Neuronal stem cell (in vitro differentiated cells): Measurements from ENCODE around the gene STYX.
"Not testable (repeated sequence)": the region's sequence is repeated elsewhere in the genome, so short reads cannot be mapped to it uniquely, and the experiment has no call there.

Experiments
- DNase-seq: peaks from one replicate; pipeline ENCODE4 v3.0.0-alpha.2; 2013; ENCODE audit warnings: low spot score
- H2AFZ ChIP-seq: one replicate; pipeline ENCODE4 v1.6.1; 2013; ENCODE audit warnings: mild to moderate bottlenecking, low read length, inconsistent platforms
- H2AK5ac ChIP-seq: 2 replicates; pipeline ENCODE4 v1.6.1; 2013; ENCODE audit warnings: low read depth, mild to moderate bottlenecking, inconsistent platforms, low read length, moderate library complexity, mixed read lengths
- H2BK120ac ChIP-seq: 2 replicates; pipeline ENCODE4 v1.6.1; 2013; ENCODE audit warnings: low read depth, mild to moderate bottlenecking, inconsistent platforms, low read length, moderate library complexity, mixed read lengths
- H2BK12ac ChIP-seq: one replicate; pipeline ENCODE4 v1.6.1; 2013; ENCODE audit warnings: low read length, inconsistent platforms
- H2BK15ac ChIP-seq: 2 replicates; pipeline ENCODE4 v1.6.1; 2013; ENCODE audit warnings: mild to moderate bottlenecking, low read length, inconsistent platforms, mixed read lengths
- H2BK5ac ChIP-seq: one replicate; pipeline ENCODE4 v1.6.1; 2013; ENCODE audit warnings: inconsistent platforms, mild to moderate bottlenecking, low read length, moderate library complexity
- H3K14ac ChIP-seq: one replicate; pipeline ENCODE4 v1.6.1; 2013; ENCODE audit warnings: low read length, inconsistent platforms
- H3K18ac ChIP-seq: 2 replicates; pipeline ENCODE4 v1.6.1; 2013; ENCODE audit warnings: low read length, inconsistent platforms
- H3K23ac ChIP-seq: 2 replicates; pipeline ENCODE4 v1.6.1; 2013; ENCODE audit warnings: low read depth, mild to moderate bottlenecking, mixed read lengths, low read length, inconsistent platforms; ENCODE audit not compliant: poor library complexity
- H3K27ac ChIP-seq: replicated peaks from 3 replicates; pipeline ENCODE4 v1.5.1; 2013; ENCODE audit warnings: low read length, inconsistent platforms
- H3K27me3 ChIP-seq, 3 experiments: 2 replicates each; pipeline ENCODE4 v1.6.1; 2013; ENCODE audit warnings: low read length in 3 of 3, mild to moderate bottlenecking in 2 of 3, inconsistent platforms in 1 of 3, low read depth in 1 of 3, mixed read lengths in 1 of 3, moderate library complexity in 1 of 3; ENCODE audit not compliant: control insufficient read depth in 3 of 3, insufficient read depth in 3 of 3
- H3K36me3 ChIP-seq, 2 donors: replicated peaks in 1 of 2; 2 replicates each; pipeline ENCODE4 v1.6.1; 2013; ENCODE audit warnings: low read length in 2 of 2; ENCODE audit not compliant: control insufficient read depth in 2 of 2, insufficient read depth in 2 of 2
- H3K4ac ChIP-seq: 2 replicates; pipeline ENCODE4 v1.6.1; 2013; ENCODE audit warnings: inconsistent platforms, mild to moderate bottlenecking, low read length, moderate library complexity
- H3K4me1 ChIP-seq, 2 donors: 1 replicate in 1 of 2; 2 replicates in 1 of 2; pipeline ENCODE4 v1.6.1; 2013; ENCODE audit warnings: low read length in 2 of 2, low read depth in 1 of 2; ENCODE audit not compliant: control insufficient read depth in 2 of 2, insufficient read depth in 1 of 2
- H3K4me2 ChIP-seq: one replicate; pipeline ENCODE4 v1.6.1; 2013; ENCODE audit warnings: mild to moderate bottlenecking, low read length, inconsistent platforms; ENCODE audit not compliant: insufficient read depth, poor library complexity, severe bottlenecking
- H3K4me3 ChIP-seq, 2 donors: 2 replicates each; pipeline ENCODE4 v1.5.1; 2013; ENCODE audit warnings: low read length in 2 of 2, mild to moderate bottlenecking in 2 of 2, inconsistent platforms in 1 of 2, moderate library complexity in 1 of 2
- H3K79me1 ChIP-seq: one replicate; pipeline ENCODE4 v1.6.1; 2013; ENCODE audit warnings: low read depth, mild to moderate bottlenecking, inconsistent platforms, low read length, moderate library complexity
- H3K9ac ChIP-seq: one replicate; pipeline ENCODE4 v1.6.1; 2013; ENCODE audit warnings: mild to moderate bottlenecking, low read depth, low read length, inconsistent platforms; ENCODE audit not compliant: poor library complexity
- H3K9me3 ChIP-seq, 2 donors: replicated peaks in 1 of 2; 2 replicates each; pipeline versions ENCODE3 to v1.6.1; 2013; ENCODE audit warnings: low read length in 2 of 2, mild to moderate bottlenecking in 2 of 2, inconsistent platforms in 1 of 2, low read depth in 1 of 2, mixed read lengths in 1 of 2, moderate library complexity in 1 of 2; ENCODE audit not compliant: control insufficient read depth in 2 of 2, insufficient read depth in 1 of 2
- H4K8ac ChIP-seq: one replicate; pipeline ENCODE4 v1.6.1; 2013; ENCODE audit warnings: low read depth, mild to moderate bottlenecking, inconsistent platforms, low read length, moderate library complexity
- H4K91ac ChIP-seq: one replicate; pipeline ENCODE4 v1.6.1; 2013; ENCODE audit warnings: low read length, low read depth, mild to moderate bottlenecking, inconsistent platforms; ENCODE audit not compliant: poor library complexity
- WGBS, 2 donors: extraction: QIAGEN DNeasy Blood & Tissue Kit; methylation state at CpG; one replicate each; pipeline ENCODE4 v1.1.7; 2013; ENCODE audit warnings: missing lambda C conversion rate in 2 of 2, mixed read lengths in 1 of 2; ENCODE audit not compliant: insufficient read length in 2 of 2, insufficient replicate concordance in 1 of 2; ENCODE audit errors: extremely low coverage in 2 of 2; 5-methylcytosine and 5-hydroxymethylcytosine counted together

The STYX gene

GRCh38 chr14:52727509-52727908 lies 2.5 kb upstream of the STYX start:
- not testable (repeated sequence) for H3K27me3 ChIP-seq, H3K4me3 ChIP-seq, H3K9me3 ChIP-seq, H4K8ac ChIP-seq, DNase-seq, H3K14ac ChIP-seq, H2BK5ac ChIP-seq, H2BK120ac ChIP-seq, H4K91ac ChIP-seq, H3K4me2 ChIP-seq, H3K79me1 ChIP-seq, H3K18ac ChIP-seq, H2AFZ ChIP-seq, H3K9ac ChIP-seq, H2BK15ac ChIP-seq, H2BK12ac ChIP-seq, H2AK5ac ChIP-seq, H3K4ac ChIP-seq, H3K27ac ChIP-seq, H3K4me1 ChIP-seq, H3K23ac ChIP-seq
- WGBS, 2 donors, result no CpG with 5 or more reads among the region's 2 CpGs
- peaks cover 12 to 78% of the 10 kb centered on the region in 2 donors for H3K36me3 ChIP-seq

GRCh38 chr14:52729035-52729434 lies 931 bp upstream of the STYX start:
- not testable (repeated sequence) for H2AK5ac ChIP-seq, DNase-seq, H4K8ac ChIP-seq, H2BK120ac ChIP-seq, H3K4ac ChIP-seq, H3K23ac ChIP-seq, H2BK12ac ChIP-seq, H3K4me1 ChIP-seq, H2BK15ac ChIP-seq, H2BK5ac ChIP-seq, H3K4me3 ChIP-seq, H3K27ac ChIP-seq, H3K9ac ChIP-seq, H2AFZ ChIP-seq, H3K9me3 ChIP-seq, H3K27me3 ChIP-seq, H3K4me2 ChIP-seq, H3K14ac ChIP-seq, H3K18ac ChIP-seq, H4K91ac ChIP-seq, H3K79me1 ChIP-seq
- H3K36me3 ChIP-seq, result peaks cover 11 to 78% of the 10 kb centered on the region in 2 donors
- WGBS, 2 donors, result no CpG with 5 or more reads among the region's 15 CpGs

- Histone ChIP-seq H3K4me3 (peak overlapping the region in 1 of 2 donors; percentile 24), H2AK5ac (no peak overlapping the region), H3K4me2 (no peak overlapping the region), H4K91ac (no peak overlapping the region), H4K8ac (no peak overlapping the region), H3K27ac (no peak overlapping the region), H3K9ac (no peak overlapping the region), H3K4me1 (peaks cover 2 to 6% of the 10 kb centered on the region in 2 donors), H2BK5ac (no peak overlapping the region), H3K36me3 (peaks cover 8 to 78% of the 10 kb centered on the region in 2 donors), H3K79me1 (peaks cover 4% of the 10 kb centered on the region), H3K23ac (peak overlapping the region; percentile 99), H2BK12ac (no peak overlapping the region), H3K9me3 (peaks cover 2 to 11% of the 10 kb centered on the region in 2 donors), H3K18ac (no peak overlapping the region), H3K27me3 (no peaks in the 10 kb centered on the region), H2AFZ (peak overlapping the region; percentile 49), H3K4ac (no peak overlapping the region), H3K14ac (no peak overlapping the region), H2BK120ac (no peak overlapping the region), H2BK15ac (no peak overlapping the region)
- no CpG with 5 or more reads among the region's 8 CpGs for WGBS, 2 donors
- DNase-seq, result no peak
Observed at GRCh38 chr14:52729585-52729924, 411 bp upstream of the STYX start.

GRCh38 chr14:52730709-52731111 lies 744 bp downstream of the STYX start:
- no peak overlapping the region for H2BK120ac ChIP-seq
- H2BK15ac ChIP-seq, result peak overlapping the region; percentile 96
- H2BK12ac ChIP-seq, result no peak overlapping the region
- H3K27ac ChIP-seq, result peak overlapping the region; percentile 83
- no peak overlapping the region for H4K91ac ChIP-seq
- H3K27me3 ChIP-seq, result no peaks in the 10 kb centered on the region
- H3K4me2 ChIP-seq, result peak overlapping the region; percentile 61
- H3K4ac ChIP-seq, result no peak overlapping the region
- peaks cover 6 to 71% of the 10 kb centered on the region in 2 donors for H3K36me3 ChIP-seq
- H3K9me3 ChIP-seq, result peaks cover 2 to 11% of the 10 kb centered on the region in 2 donors
- H2AK5ac ChIP-seq, result no peak overlapping the region
- H3K14ac ChIP-seq, result no peak overlapping the region
- no peak overlapping the region for H3K23ac ChIP-seq
- DNase-seq, result no peak
- H3K9ac ChIP-seq, result peak overlapping the region; percentile 98
- WGBS, 2 donors, result no CpG with 5 or more reads among the region's 11 CpGs
- no peak overlapping the region for H2BK5ac ChIP-seq
- peaks cover 4% of the 10 kb centered on the region for H3K79me1 ChIP-seq
- H2AFZ ChIP-seq, result peak overlapping the region; percentile 99
- no peak overlapping the region for H4K8ac ChIP-seq
- H3K4me3 ChIP-seq, result peak overlapping the region; percentile 99
- H3K18ac ChIP-seq, result peak overlapping the region; percentile 99
- peaks cover 2 to 6% of the 10 kb centered on the region in 2 donors for H3K4me1 ChIP-seq
